Activated naive CD8-positive, alpha-beta T cell (primary cell): ENCODE measurements around the gene SFRP2.

ENCODE experiments used
- H3K27ac Mint-ChIP-seq: one replicate; pipeline ENCODE4 v1.8.0; 2021; ENCODE audit warnings: mixed read lengths
- H3K27me3 Mint-ChIP-seq: one replicate; pipeline ENCODE4 v1.8.0; 2021; ENCODE audit warnings: mixed read lengths
- H3K36me3 Mint-ChIP-seq: one replicate; pipeline ENCODE4 v1.8.0; 2021; ENCODE audit warnings: mixed read lengths
- H3K4me1 Mint-ChIP-seq: one replicate; pipeline ENCODE4 v1.8.0; 2021; ENCODE audit warnings: low read depth, mixed read lengths
- H3K4me3 Mint-ChIP-seq: one replicate; pipeline ENCODE4 v1.8.0; 2021; ENCODE audit warnings: mild to moderate bottlenecking, mixed read lengths
- H3K9me3 Mint-ChIP-seq: one replicate; pipeline ENCODE4 v1.8.0; 2021; ENCODE audit warnings: low read depth, mixed read lengths

The SFRP2 gene

GRCh38 chr4:153773236-153773690 is 15.6 kb downstream of the SFRP2 start:
- Mint-ChIP-seq H3K4me3 (no peak overlapping the region), H3K36me3 (peaks cover under 1% of the 10 kb centered on the region), H3K27ac (no peak overlapping the region), H3K9me3 (peaks cover 7% of the 10 kb centered on the region), H3K4me1 (peaks cover 3% of the 10 kb centered on the region), H3K27me3 (peaks cover 17% of the 10 kb centered on the region)

- Mint-ChIP-seq H3K4me1 (peaks cover 3% of the 10 kb centered on the region), H3K27me3 (peaks cover 5% of the 10 kb centered on the region), H3K27ac (no peak overlapping the region), H3K4me3 (no peak overlapping the region), H3K36me3 (no peaks in the 10 kb centered on the region), H3K9me3 (peaks cover 4% of the 10 kb centered on the region)
Observed at GRCh38 chr4:153771046-153771445, 17.8 kb downstream of the SFRP2 start.

GRCh38 chr4:153766758-153767157 is 22.1 kb downstream of the SFRP2 start:
- Mint-ChIP-seq H3K27me3 (peaks cover 8% of the 10 kb centered on the region), H3K27ac (no peak overlapping the region), H3K4me1 (peaks cover 5% of the 10 kb centered on the region), H3K36me3 (no peaks in the 10 kb centered on the region), H3K4me3 (no peak overlapping the region), H3K9me3 (peaks cover 4% of the 10 kb centered on the region)

- Mint-ChIP-seq H3K9me3 (peaks cover 1% of the 10 kb centered on the region), H3K36me3 (no peaks in the 10 kb centered on the region), H3K27me3 (peaks cover 12% of the 10 kb centered on the region), H3K27ac (no peak overlapping the region), H3K4me1 (peaks cover 2% of the 10 kb centered on the region), H3K4me3 (no peak overlapping the region)
Observed at GRCh38 chr4:153765894-153766293, 23.0 kb downstream of the SFRP2 start.

GRCh38 chr4:153764601-153765368 is 24.1 kb downstream of the SFRP2 start:
- H3K36me3 Mint-ChIP-seq = no peaks in the 10 kb centered on the region
- peaks cover 12% of the 10 kb centered on the region for H3K27me3 Mint-ChIP-seq
- peaks cover 2% of the 10 kb centered on the region for H3K4me1 Mint-ChIP-seq
- H3K4me3 Mint-ChIP-seq = no peak overlapping the region
- H3K9me3 Mint-ChIP-seq = no peaks in the 10 kb centered on the region
- no peak overlapping the region for H3K27ac Mint-ChIP-seq

- H3K4me1 Mint-ChIP-seq = peaks cover 7% of the 10 kb centered on the region
- H3K27me3 Mint-ChIP-seq = peaks cover 12% of the 10 kb centered on the region
- H3K4me3 Mint-ChIP-seq = no peak overlapping the region
- H3K36me3 Mint-ChIP-seq = no peaks in the 10 kb centered on the region
- H3K9me3 Mint-ChIP-seq = no peaks in the 10 kb centered on the region
- H3K27ac Mint-ChIP-seq = no peak overlapping the region
Observed at GRCh38 chr4:153763404-153763803, 25.5 kb downstream of the SFRP2 start.

- Mint-ChIP-seq H3K9me3 (no peaks in the 10 kb centered on the region), H3K27me3 (peaks cover 12% of the 10 kb centered on the region)
Observed at GRCh38 chr4:153759407-153760316, 29.2 kb downstream of the SFRP2 start, which contains the start of gene RNF175. TSS of gene RNF175 (minus strand) at chr4:153760024. CDS start at chr4:153759862, 162 bp downstream.

GRCh38 chr4:153758688-153759406 is 30.0 kb downstream of the SFRP2 start:
- Mint-ChIP-seq H3K4me3 (peak overlapping the region; percentile 69), H3K27ac (no peak overlapping the region), H3K9me3 (no peaks in the 10 kb centered on the region), H3K36me3 (peaks cover 5% of the 10 kb centered on the region), H3K27me3 (peaks cover 12% of the 10 kb centered on the region), H3K4me1 (peaks cover 39% of the 10 kb centered on the region)

More at GRCh38 chr4:153759407-153760316, 29.2 kb downstream of the SFRP2 start, which contains the start of gene RNF175:
- peaks cover 5% of the 10 kb centered on the region for H3K36me3 Mint-ChIP-seq
- peak within 1 kb of the TSS; percentile 69 for H3K4me3 Mint-ChIP-seq
- H3K4me1 Mint-ChIP-seq = peaks cover 36% of the 10 kb centered on the region
- no peak within 1 kb of the TSS for H3K27ac Mint-ChIP-seq

GRCh38 chr4:153758136-153758535 is 30.7 kb downstream of the SFRP2 start:
- Mint-ChIP-seq H3K27ac (no peak overlapping the region), H3K4me1 (peaks cover 39% of the 10 kb centered on the region), H3K27me3 (peaks cover 9% of the 10 kb centered on the region), H3K4me3 (peak overlapping the region; percentile 69), H3K9me3 (no peaks in the 10 kb centered on the region), H3K36me3 (peaks cover 5% of the 10 kb centered on the region)

- peaks cover 36% of the 10 kb centered on the region for H3K4me1 Mint-ChIP-seq
- H3K9me3 Mint-ChIP-seq = no peaks in the 10 kb centered on the region
- H3K4me3 Mint-ChIP-seq = no peak overlapping the region
- H3K27ac Mint-ChIP-seq = no peak overlapping the region
- peaks cover 7% of the 10 kb centered on the region for H3K27me3 Mint-ChIP-seq
- H3K36me3 Mint-ChIP-seq = peaks cover 5% of the 10 kb centered on the region
Observed at GRCh38 chr4:153757407-153757806, 31.5 kb downstream of the SFRP2 start.

GRCh38 chr4:153755186-153755585 is 33.7 kb downstream of the SFRP2 start:
- Mint-ChIP-seq H3K27me3 (no peaks in the 10 kb centered on the region), H3K27ac (peak overlapping the region; percentile 84)

GRCh38 chr4:153750197-153750817 is 38.6 kb downstream of the SFRP2 start:
- Mint-ChIP-seq H3K4me3 (no peak overlapping the region), H3K27me3 (no peaks in the 10 kb centered on the region), H3K9me3 (no peaks in the 10 kb centered on the region), H3K4me1 (peaks cover 9% of the 10 kb centered on the region), H3K27ac (no peak overlapping the region), H3K36me3 (no peaks in the 10 kb centered on the region)

More at GRCh38 chr4:153755186-153755585, 33.7 kb downstream of the SFRP2 start:
- peaks cover 36% of the 10 kb centered on the region for H3K4me1 Mint-ChIP-seq
- peak overlapping the region; percentile 4 for H3K4me3 Mint-ChIP-seq
- peaks cover 5% of the 10 kb centered on the region for H3K36me3 Mint-ChIP-seq
- no peaks in the 10 kb centered on the region for H3K9me3 Mint-ChIP-seq

GRCh38 chr4:153748378-153748777 is 40.5 kb downstream of the SFRP2 start:
- Mint-ChIP-seq H3K27ac (no peak overlapping the region), H3K4me1 (no peaks in the 10 kb centered on the region), H3K36me3 (no peaks in the 10 kb centered on the region), H3K9me3 (no peaks in the 10 kb centered on the region), H3K4me3 (no peak overlapping the region), H3K27me3 (no peaks in the 10 kb centered on the region)

GRCh38 chr4:153747406-153747955 is 41.4 kb downstream of the SFRP2 start:
- no peak overlapping the region for H3K27ac Mint-ChIP-seq

More at GRCh38 chr4:153747406-153747955, 41.4 kb downstream of the SFRP2 start:
- Mint-ChIP-seq H3K4me3 (no peak overlapping the region), H3K27me3 (no peaks in the 10 kb centered on the region), H3K9me3 (no peaks in the 10 kb centered on the region), H3K36me3 (no peaks in the 10 kb centered on the region), H3K4me1 (no peaks in the 10 kb centered on the region)
